Bronchial epithelial cell (primary cell): ENCODE measurements around the gene ZPLD1. TPM values are rescaled to one million over a fixed set of nuclear protein-coding genes. Genes with fewer than 3 reads are reported as not detected.

Experiments
- DNase-seq: peaks from one replicate; pipeline ENCODE4 v3.0.0-alpha.2; 2010; ENCODE audit warnings: low read depth
- FAIRE-seq: peaks from 2 replicates; lab custom pipeline; 2011; peaks lifted over from hg19 to GRCh38; lab: Jason Lieb, UNC
- H3K27me3 ChIP-seq: 2 replicates; pipeline ENCODE4 v1.5.1; 2011; ENCODE audit warnings: low read length; ENCODE audit not compliant: control insufficient read depth, insufficient read depth
- H3K36me3 ChIP-seq: 2 replicates; pipeline ENCODE4 v1.5.1; 2011; ENCODE audit warnings: low read length; ENCODE audit not compliant: control insufficient read depth, insufficient read depth
- H3K4me3 ChIP-seq: 2 replicates; pipeline ENCODE4 v1.5.1; 2011; ENCODE audit warnings: mild to moderate bottlenecking, low read depth, low read length, control low read depth
- total RNA-seq: library from RNA; depleted of rRNA; stranded (reverse); fragments of >200 nt; gene quantifications from 2 replicates; pipeline ENCODE4 v1.2.1, GENCODE V29; 2014
- TF ChIP-seq, protein P1 (sequence below): IDR thresholded peaks from 2 replicates; pipeline ENCODE4 v1.5.1; 2011; ENCODE audit warnings: mild to moderate bottlenecking, moderate library complexity, low read length, control low read depth, inconsistent platforms; ENCODE audit not compliant: insufficient read depth, severe bottlenecking

ZPLD1 gene
- total RNA-seq, 1 donor from 2014 or later, result 3.9 TPM

DNA sequence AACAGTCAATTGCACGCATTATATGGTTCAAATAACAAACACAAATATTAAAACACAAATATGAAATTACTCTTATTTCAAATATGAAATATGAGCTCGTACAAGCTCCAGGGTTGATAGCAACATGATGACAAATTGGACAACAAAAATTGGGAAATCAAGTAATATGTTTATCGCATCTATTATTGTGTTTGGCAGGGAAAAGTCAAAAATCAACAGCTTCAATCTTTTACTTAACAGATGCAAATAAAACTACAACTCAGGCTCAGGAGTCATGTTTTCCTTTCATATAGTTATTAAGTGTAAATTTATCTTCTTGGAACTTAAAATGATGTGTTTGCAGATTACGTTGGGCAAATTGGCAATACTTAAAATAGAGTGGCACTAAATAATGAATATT is 41.4 kb downstream of the ZPLD1 start:
- TF ChIP-seq, protein P1, sequence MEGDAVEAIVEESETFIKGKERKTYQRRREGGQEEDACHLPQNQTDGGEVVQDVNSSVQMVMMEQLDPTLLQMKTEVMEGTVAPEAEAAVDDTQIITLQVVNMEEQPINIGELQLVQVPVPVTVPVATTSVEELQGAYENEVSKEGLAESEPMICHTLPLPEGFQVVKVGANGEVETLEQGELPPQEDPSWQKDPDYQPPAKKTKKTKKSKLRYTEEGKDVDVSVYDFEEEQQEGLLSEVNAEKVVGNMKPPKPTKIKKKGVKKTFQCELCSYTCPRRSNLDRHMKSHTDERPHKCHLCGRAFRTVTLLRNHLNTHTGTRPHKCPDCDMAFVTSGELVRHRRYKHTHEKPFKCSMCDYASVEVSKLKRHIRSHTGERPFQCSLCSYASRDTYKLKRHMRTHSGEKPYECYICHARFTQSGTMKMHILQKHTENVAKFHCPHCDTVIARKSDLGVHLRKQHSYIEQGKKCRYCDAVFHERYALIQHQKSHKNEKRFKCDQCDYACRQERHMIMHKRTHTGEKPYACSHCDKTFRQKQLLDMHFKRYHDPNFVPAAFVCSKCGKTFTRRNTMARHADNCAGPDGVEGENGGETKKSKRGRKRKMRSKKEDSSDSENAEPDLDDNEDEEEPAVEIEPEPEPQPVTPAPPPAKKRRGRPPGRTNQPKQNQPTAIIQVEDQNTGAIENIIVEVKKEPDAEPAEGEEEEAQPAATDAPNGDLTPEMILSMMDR, result no peak
- no peaks in the 10 kb centered on the region for H3K36me3 ChIP-seq
- H3K4me3 ChIP-seq, result no peak overlapping the region
- no peak for DNase-seq
- FAIRE-seq, result no peak
- no peaks in the 10 kb centered on the region for H3K27me3 ChIP-seq

DNA sequence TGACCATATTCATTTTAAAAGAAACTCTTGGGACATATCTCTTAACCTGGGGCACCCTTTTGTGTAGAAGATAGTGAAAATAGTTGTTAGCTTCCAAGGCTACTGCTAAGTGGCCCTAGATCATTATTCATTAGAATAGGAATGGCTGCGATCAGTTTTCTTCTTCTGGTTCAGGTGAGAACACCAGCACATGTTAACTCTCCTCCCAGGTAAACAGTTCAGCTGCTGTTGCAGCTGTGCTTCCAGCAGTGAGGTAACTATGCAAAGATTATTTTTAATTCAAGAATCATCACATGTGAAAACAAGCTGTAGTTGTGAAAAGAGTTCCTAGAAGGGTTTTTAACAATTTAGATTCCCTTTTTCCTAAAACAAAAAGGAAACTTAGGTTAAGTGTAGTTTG is 43.3 kb downstream of the ZPLD1 start:
- Histone ChIP-seq H3K27me3 (no peaks in the 10 kb centered on the region), H3K4me3 (no peak overlapping the region), H3K36me3 (no peaks in the 10 kb centered on the region)
- FAIRE-seq (no peak), DNase-seq (no peak)
- TF ChIP-seq, protein P1, result no peak

DNA sequence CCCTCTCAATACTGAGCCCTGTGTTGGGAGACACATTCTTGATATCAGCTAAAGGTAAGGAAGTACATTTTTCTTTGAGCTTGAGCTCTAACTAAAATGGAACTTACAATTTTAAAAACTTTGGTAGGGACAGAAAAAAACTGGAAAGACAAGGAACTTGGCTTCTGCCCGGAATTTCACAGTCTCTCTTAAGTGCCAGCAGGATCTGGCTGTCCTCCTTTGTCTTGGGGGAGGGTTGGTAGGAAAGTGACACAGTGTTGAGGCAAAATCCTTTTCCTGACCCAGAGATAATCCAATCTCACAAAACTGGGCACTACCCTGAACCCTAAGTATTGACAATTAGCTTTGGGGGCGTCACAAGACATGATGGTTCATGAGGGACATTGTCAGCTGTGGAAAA is 45.3 kb downstream of the ZPLD1 start:
- H3K4me3 ChIP-seq, result no peak overlapping the region
- DNase-seq (no peak), FAIRE-seq (no peak)
- no peaks in the 10 kb centered on the region for H3K36me3 ChIP-seq
- TF ChIP-seq, protein P1, result no peak
- H3K27me3 ChIP-seq, result no peaks in the 10 kb centered on the region

DNA sequence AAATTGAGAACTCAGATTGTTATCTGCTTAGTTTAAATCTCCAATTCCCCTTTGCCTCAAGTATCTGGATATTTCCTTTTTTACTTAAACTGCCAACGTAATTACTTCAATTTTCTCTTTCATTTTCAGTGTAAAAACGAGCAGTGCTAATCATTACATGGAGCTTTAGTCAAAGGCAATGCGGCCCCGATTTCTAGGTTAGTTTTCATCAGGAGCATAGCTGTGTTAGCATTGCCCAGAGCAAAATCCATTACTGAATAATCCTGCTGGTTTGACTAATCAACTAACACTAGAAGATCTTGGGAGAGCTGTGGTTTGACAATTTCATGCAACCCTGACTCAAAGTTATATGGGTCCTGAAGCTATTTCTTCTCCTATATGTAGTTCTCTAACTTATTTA is 46.2 kb downstream of the ZPLD1 start:
- no peak overlapping the region for H3K4me3 ChIP-seq
- no peaks in the 10 kb centered on the region for H3K27me3 ChIP-seq
- no peaks in the 10 kb centered on the region for H3K36me3 ChIP-seq
- FAIRE-seq, result no peak
- no peak for DNase-seq
- TF ChIP-seq, protein P1, result no peak

DNA sequence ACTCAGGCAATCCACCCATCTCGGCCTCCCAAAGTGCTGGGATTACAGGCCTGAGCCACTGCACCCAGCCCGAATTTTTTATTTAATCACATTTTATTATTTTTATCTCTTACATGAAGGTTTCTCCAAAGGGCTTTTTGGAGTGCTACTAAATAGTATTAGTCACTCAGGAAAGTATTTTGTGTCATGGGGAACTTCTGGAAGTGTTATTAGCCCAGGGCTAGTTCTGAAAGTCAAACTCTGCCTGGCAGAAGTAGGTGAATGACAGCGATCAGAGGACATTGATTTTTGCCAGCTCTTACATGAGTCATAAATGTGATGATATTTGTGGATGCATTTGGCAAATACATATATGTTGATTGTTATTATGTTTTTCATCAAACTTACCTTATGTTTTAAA is 48.7 kb downstream of the ZPLD1 start:
- no peaks in the 10 kb centered on the region for H3K27me3 ChIP-seq
- H3K4me3 ChIP-seq, result no peak overlapping the region
- TF ChIP-seq, protein P1, result no peak
- DNase-seq (peak; percentile 81), FAIRE-seq (no peak)
- H3K36me3 ChIP-seq, result no peaks in the 10 kb centered on the region

DNA sequence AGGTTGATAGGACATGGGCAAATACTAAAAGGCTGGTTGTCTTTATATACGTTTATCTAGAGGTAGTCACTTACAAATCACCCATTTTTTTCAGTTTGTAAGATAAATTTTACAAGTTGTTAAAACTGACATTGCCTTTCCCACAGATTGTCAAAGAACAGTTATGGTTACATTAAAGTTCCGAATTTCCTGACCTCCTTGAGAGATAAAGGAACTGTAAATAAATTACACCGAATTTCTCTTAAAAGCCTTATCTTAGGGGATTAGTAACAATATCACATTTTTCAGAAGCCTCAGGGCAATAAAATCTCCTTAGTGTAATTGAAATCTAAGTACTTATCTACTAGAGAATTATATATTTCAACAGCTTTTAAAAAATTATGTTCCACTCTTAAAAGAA is 49.5 kb downstream of the ZPLD1 start:
- Histone ChIP-seq H3K27me3 (no peaks in the 10 kb centered on the region), H3K4me3 (no peak overlapping the region), H3K36me3 (no peaks in the 10 kb centered on the region)
- TF ChIP-seq, protein P1, result no peak
- DNase-seq, result no peak
- FAIRE-seq, result no peak
